IMR-90 (cell line): ENCODE data around the gene IGHMBP2.

ENCODE experiments used
- CEBPB ChIP-seq: IDR thresholded peaks from 2 replicates; pipeline ENCODE4 v1.6.1; 2012; ENCODE audit warnings: low read depth, low read length, improper control_type of control experiment
- CHD1 ChIP-seq: IDR thresholded peaks from 2 replicates; pipeline ENCODE4 v1.6.1; 2012; ENCODE audit warnings: low read depth, low read length, improper control_type of control experiment
- MAFK ChIP-seq: IDR thresholded peaks from 2 replicates; pipeline ENCODE4 v1.6.1; 2012; ENCODE audit warnings: low read depth, low read length, improper control_type of control experiment
- MXI1 ChIP-seq: IDR thresholded peaks from 2 replicates; pipeline ENCODE4 v1.6.1; 2012; ENCODE audit warnings: low read depth, mild to moderate bottlenecking, low read length, moderate library complexity, borderline replicate concordance
- NFE2L2 ChIP-seq: fragments of 150-350 bp; IDR thresholded peaks from 2 replicates; pipeline ENCODE4 v1.6.1; 2016; ENCODE audit warnings: low read depth, mild to moderate bottlenecking, low read length
- POLR2A ChIP-seq: IDR thresholded peaks from 2 replicates; pipeline ENCODE4 v1.6.1; 2012; ENCODE audit warnings: mild to moderate bottlenecking, low read depth, low read length
- RCOR1 ChIP-seq: IDR thresholded peaks from 2 replicates; pipeline ENCODE4 v1.6.1; 2012; ENCODE audit warnings: mild to moderate bottlenecking, low read length, improper control_type of control experiment; ENCODE audit not compliant: insufficient replicate concordance
- USF2 ChIP-seq: fragments of 150-350 bp; IDR thresholded peaks from 2 replicates; pipeline ENCODE4 v1.6.1; 2017; ENCODE audit warnings: mild to moderate bottlenecking, antibody characterized with exemption, low read length, low read depth
- TF ChIP-seq, protein P1 (sequence below): conservative IDR thresholded peaks from 2 replicates; pipeline ENCODE4 v1.5.1; 2012; ENCODE audit warnings: mild to moderate bottlenecking, low read depth, low read length, improper control_type of control experiment
- TF ChIP-seq, protein P2 (sequence below): fragments of 150-350 bp; IDR thresholded peaks from 2 replicates; pipeline ENCODE4 v1.6.1; 2016; ENCODE audit warnings: low read depth, mild to moderate bottlenecking, low read length, moderate library complexity, borderline replicate concordance

DNA sequence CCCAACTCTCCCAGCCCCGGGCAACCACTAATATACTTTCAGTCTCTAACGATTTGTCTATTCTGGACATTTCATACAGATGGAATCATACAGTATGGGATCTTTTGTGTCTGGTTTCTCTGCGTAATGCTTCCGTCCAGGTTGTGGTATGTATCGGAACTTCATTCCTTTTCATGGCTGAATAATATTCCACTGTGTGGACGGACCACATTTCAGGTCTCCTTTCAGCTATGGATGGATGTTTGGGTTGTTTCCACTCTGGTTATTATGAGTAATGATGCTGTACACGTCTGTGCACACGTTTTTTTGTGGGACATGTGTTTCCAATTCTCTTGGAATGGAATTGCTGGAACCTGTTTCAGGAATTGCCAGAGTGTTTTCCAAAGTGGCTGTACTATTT lies 44.6 kb upstream of the IGHMBP2 start:
- TF ChIP-seq, protein P1, sequence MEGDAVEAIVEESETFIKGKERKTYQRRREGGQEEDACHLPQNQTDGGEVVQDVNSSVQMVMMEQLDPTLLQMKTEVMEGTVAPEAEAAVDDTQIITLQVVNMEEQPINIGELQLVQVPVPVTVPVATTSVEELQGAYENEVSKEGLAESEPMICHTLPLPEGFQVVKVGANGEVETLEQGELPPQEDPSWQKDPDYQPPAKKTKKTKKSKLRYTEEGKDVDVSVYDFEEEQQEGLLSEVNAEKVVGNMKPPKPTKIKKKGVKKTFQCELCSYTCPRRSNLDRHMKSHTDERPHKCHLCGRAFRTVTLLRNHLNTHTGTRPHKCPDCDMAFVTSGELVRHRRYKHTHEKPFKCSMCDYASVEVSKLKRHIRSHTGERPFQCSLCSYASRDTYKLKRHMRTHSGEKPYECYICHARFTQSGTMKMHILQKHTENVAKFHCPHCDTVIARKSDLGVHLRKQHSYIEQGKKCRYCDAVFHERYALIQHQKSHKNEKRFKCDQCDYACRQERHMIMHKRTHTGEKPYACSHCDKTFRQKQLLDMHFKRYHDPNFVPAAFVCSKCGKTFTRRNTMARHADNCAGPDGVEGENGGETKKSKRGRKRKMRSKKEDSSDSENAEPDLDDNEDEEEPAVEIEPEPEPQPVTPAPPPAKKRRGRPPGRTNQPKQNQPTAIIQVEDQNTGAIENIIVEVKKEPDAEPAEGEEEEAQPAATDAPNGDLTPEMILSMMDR = no peak
- TF ChIP-seq POLR2A (no peak), NFE2L2 (no peak), RCOR1 (no peak), CHD1 (no peak), USF2 (no peak), CEBPB (no peak), MXI1 (no peak), MAFK (no peak)
- TF ChIP-seq, protein P2, sequence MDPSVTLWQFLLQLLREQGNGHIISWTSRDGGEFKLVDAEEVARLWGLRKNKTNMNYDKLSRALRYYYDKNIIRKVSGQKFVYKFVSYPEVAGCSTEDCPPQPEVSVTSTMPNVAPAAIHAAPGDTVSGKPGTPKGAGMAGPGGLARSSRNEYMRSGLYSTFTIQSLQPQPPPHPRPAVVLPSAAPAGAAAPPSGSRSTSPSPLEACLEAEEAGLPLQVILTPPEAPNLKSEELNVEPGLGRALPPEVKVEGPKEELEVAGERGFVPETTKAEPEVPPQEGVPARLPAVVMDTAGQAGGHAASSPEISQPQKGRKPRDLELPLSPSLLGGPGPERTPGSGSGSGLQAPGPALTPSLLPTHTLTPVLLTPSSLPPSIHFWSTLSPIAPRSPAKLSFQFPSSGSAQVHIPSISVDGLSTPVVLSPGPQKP = no peak
